A673 (cell line): ENCODE measurements around the gene ABCA13.

Source experiments
- CTCF ChIP-seq: fragments of 300-800, 200-600 bp; sonication (generic); conservative IDR thresholded peaks from 2 replicates; pipeline ENCODE4 v1.5.1; 2017; ENCODE audit warnings: low read depth, mild to moderate bottlenecking, antibody characterized with exemption, low read length, moderate library complexity, mixed read lengths
- EZH2 ChIP-seq: fragments of 200-600 bp; sonication (generic); IDR thresholded peaks from 2 replicates; pipeline ENCODE4 v1.6.1; 2017; ENCODE audit warnings: borderline replicate concordance, low read depth, mild to moderate bottlenecking, mixed read lengths, antibody characterized with exemption, low read length; ENCODE audit not compliant: poor library complexity, severe bottlenecking

GRCh38 chr7:48261696-48262095, 90.4 kb downstream of the ABCA13 start:
- TF ChIP-seq CTCF (no peak), EZH2 (no peak)
